Endothelial cell of umbilical vein (primary cell): Measurements from ENCODE around the gene SSR1. TPM values are rescaled to one million over a fixed set of nuclear protein-coding genes. Genes with fewer than 3 reads are reported as not detected.
"Not testable (repeated sequence)": the region's sequence is repeated elsewhere in the genome, so short reads cannot be mapped to it uniquely, and the experiment has no call there.

Source experiments
- BruUV-seq: library from RNA; stranded (reverse); fragments of 400-500 nt; replicated peaks from 2 replicates; lab custom pipeline; 2021; lab: Mats Ljungman, UMichigan
- CTCF ChIA-PET: fragments of 300-600, 350-600 bp; sonication (Branson Sonifier 250); formaldehyde crosslinking; loops from one replicate; lab custom pipeline; 2021; ENCODE audit warnings: antibody characterized with exemption, inconsistent platforms; lab: Charles Lee
- POLR2A ChIA-PET: fragments of 300-600, 350-600 bp; sonication (Branson Sonifier 250); formaldehyde crosslinking; loops from one replicate; lab custom pipeline; 2021; ENCODE audit warnings: antibody characterized with exemption, inconsistent platforms; lab: Charles Lee
- DNase-seq: peaks from one replicate; pipeline ENCODE4 v3.0.0-alpha.2; 2011; ENCODE audit warnings: low read depth, low spot score
- FAIRE-seq: peaks from 2 replicates; lab custom pipeline; 2011; peaks lifted over from hg19 to GRCh38; lab: Jason Lieb, UNC
- H2AFZ ChIP-seq: 2 replicates; pipeline ENCODE4 v1.6.0; 2012; ENCODE audit warnings: low read depth, low read length, control low read depth, inconsistent platforms
- H3K27ac ChIP-seq: 2 replicates; pipeline ENCODE4 v1.5.1; 2011; ENCODE audit warnings: low read depth, mild to moderate bottlenecking, control low read depth, low read length, moderate library complexity; ENCODE audit not compliant: insufficient read depth
- H3K27me3 ChIP-seq, 2 experiments: 2 replicates each; pipeline versions ENCODE4 v1.6.0 to v1.6.1; 2011; ENCODE audit warnings: low read length in 2 of 2, mixed read lengths in 1 of 2; ENCODE audit not compliant: control insufficient read depth in 2 of 2, insufficient read depth in 2 of 2
- H3K36me3 ChIP-seq, 2 experiments: 2 replicates in 1 of 2; 3 replicates in 1 of 2; pipeline ENCODE4 v1.5.1; 2011; ENCODE audit warnings: low read length in 2 of 2, mild to moderate bottlenecking in 1 of 2, moderate library complexity in 1 of 2; ENCODE audit not compliant: control insufficient read depth in 2 of 2, insufficient read depth in 2 of 2; ENCODE audit errors: extremely low read depth in 1 of 2
- H3K4me1 ChIP-seq: 3 replicates; pipeline ENCODE4 v1.5.1; 2011; ENCODE audit warnings: mild to moderate bottlenecking, low read length; ENCODE audit not compliant: control insufficient read depth, insufficient read depth; ENCODE audit errors: extremely low read depth
- H3K4me2 ChIP-seq: 2 replicates; pipeline ENCODE4 v1.6.1; 2011; ENCODE audit warnings: low read length, control low read depth, mixed read lengths; ENCODE audit not compliant: insufficient read depth
- H3K4me3 ChIP-seq, 3 experiments: fragments of 200-600 bp in 1 of 3; sonication (generic), shearing (Covaris generic) in 1 of 3; replicated peaks in 1 of 3; 2 replicates each; pipeline ENCODE4 v1.5.1; 2011 to 2016; ENCODE audit warnings: control low read depth in 3 of 3, low read length in 3 of 3, mild to moderate bottlenecking in 2 of 3, inconsistent platforms in 1 of 3, low read depth in 1 of 3, moderate library complexity in 1 of 3; ENCODE audit not compliant: insufficient read depth in 1 of 3
- H3K79me2 ChIP-seq: 2 replicates; pipeline ENCODE4 v1.6.0; 2012; ENCODE audit warnings: low read length, inconsistent platforms; ENCODE audit not compliant: control insufficient read depth, insufficient read depth
- H3K9ac ChIP-seq: replicated peaks from 2 replicates; pipeline ENCODE3; 2011; ENCODE audit warnings: low read length, control low read depth; ENCODE audit not compliant: insufficient read depth; ENCODE audit errors: extremely low read depth
- H3K9me1 ChIP-seq: replicated peaks from 3 replicates; pipeline ENCODE4 v1.6.0; 2011; ENCODE audit warnings: mild to moderate bottlenecking, low read length; ENCODE audit not compliant: control insufficient read depth, insufficient read depth; ENCODE audit errors: extremely low read depth
- H3K9me3 ChIP-seq: replicated peaks from 2 replicates; pipeline ENCODE4 v1.5.1; 2012; ENCODE audit warnings: low read length, inconsistent platforms; ENCODE audit not compliant: control insufficient read depth, insufficient read depth
- H4K20me1 ChIP-seq: replicated peaks from 2 replicates; pipeline ENCODE3; 2011; ENCODE audit warnings: mild to moderate bottlenecking, low read length; ENCODE audit not compliant: control insufficient read depth, insufficient read depth; ENCODE audit errors: extremely low read depth
- CTCF ChIP-seq, 2 donors: IDR thresholded peaks; 1 replicate in 1 of 2; 2 replicates in 1 of 2; pipeline ENCODE4 v1.5.1; 2011; ENCODE audit warnings: low read length in 2 of 2, mild to moderate bottlenecking in 2 of 2, moderate library complexity in 2 of 2, control low read depth in 1 of 2, inconsistent platforms in 1 of 2, low read depth in 1 of 2; ENCODE audit not compliant: insufficient read depth in 1 of 2; ENCODE audit errors: extremely low read depth in 1 of 2
- EZH2 ChIP-seq: IDR thresholded peaks from 2 replicates; pipeline ENCODE4 v1.6.1; 2012; ENCODE audit warnings: borderline replicate concordance, low read depth, mild to moderate bottlenecking, moderate library complexity, low read length, inconsistent platforms; ENCODE audit not compliant: severe bottlenecking
- FOS ChIP-seq: IDR thresholded peaks from 2 replicates; pipeline ENCODE4 v1.6.1; 2011; ENCODE audit warnings: mild to moderate bottlenecking, low read length, moderate library complexity, borderline replicate concordance; ENCODE audit not compliant: insufficient read depth
- GATA2 ChIP-seq: IDR thresholded peaks from 2 replicates; pipeline ENCODE4 v1.7.0; 2011; ENCODE audit warnings: low read depth, mild to moderate bottlenecking, moderate library complexity, mixed read lengths, low read length; ENCODE audit not compliant: insufficient read length, insufficient read depth
- JUN ChIP-seq: IDR thresholded peaks from 2 replicates; pipeline ENCODE4 v1.6.1; 2011; ENCODE audit warnings: borderline replicate concordance, low read depth; ENCODE audit not compliant: insufficient read length, insufficient read depth
- MAX ChIP-seq: IDR thresholded peaks from 2 replicates; pipeline ENCODE4 v1.6.1; 2011; ENCODE audit not compliant: insufficient read depth, insufficient read length
- MYC ChIP-seq: IDR thresholded peaks from one replicate; pipeline ENCODE4 v1.6.1; 2011; ENCODE audit warnings: mild to moderate bottlenecking, low read depth, low read length
- POLR2A ChIP-seq: IDR thresholded peaks from 2 replicates; pipeline ENCODE4 v1.6.1; 2012; ENCODE audit warnings: low read depth, mild to moderate bottlenecking, control low read depth, low read length
- POLR2AphosphoS5 ChIP-seq: IDR thresholded peaks from 2 replicates; pipeline ENCODE4 v1.6.1; 2012; ENCODE audit warnings: low read depth, mild to moderate bottlenecking, control low read depth, low read length, moderate library complexity; ENCODE audit not compliant: insufficient read depth
- dilution Hi-C: fragments of 300-500 bp; cut with MboI; formaldehyde crosslinking; loops from one replicate; pipeline ENCODE4 v1.15.0; 2019; ENCODE audit warnings: low sequenced_read_pairs; ENCODE audit not compliant: extremely low pct_ligation_motif_present
- intact Hi-C: fragments of 100-400 bp; cut with micrococcal nuclease; formaldehyde crosslinking; loops from one replicate; pipeline ENCODE4 v1.10.0; 2022
- polyA plus RNA-seq, 4 experiments: library from polyadenylated mRNA; depleted of rRNA in 3 of 4; stranded (reverse) in 3 of 4; unstranded in 1 of 4; fragments of >200 nt; gene quantifications; 2 replicates each; pipeline versions ENCODE4 v1.2.1 to v1.2.3, GENCODE V29; 2011 to 2012; ENCODE audit warnings: missing spikeins in 1 of 4
- total RNA-seq: library from RNA; stranded (reverse); gene quantifications from 2 replicates; pipeline ENCODE4 v1.2.3, GENCODE V29; 2021

The SSR1 gene
- total and polyA plus RNA-seq, 2 donors (not counting 3 experiments of a cell fraction or from before 2014, with no cell fraction given): 70.7 to 187 TPM

- no peaks in the 10 kb centered on the region for H4K20me1 ChIP-seq
- no peak overlapping the region for H2AFZ ChIP-seq
- H3K9me3 ChIP-seq: no peaks in the 10 kb centered on the region
- H3K9ac ChIP-seq: no peak overlapping the region
- FAIRE-seq: no peak
- H3K4me1 ChIP-seq: no peaks in the 10 kb centered on the region
- intact Hi-C loops (no loop called here), dilution Hi-C loops (no loop called here)
- H3K4me2 ChIP-seq: no peak overlapping the region
- no peak overlapping the region for H3K27ac ChIP-seq
- H3K27me3 ChIP-seq: peaks cover 0 to 2% of the 10 kb centered on the region in 2 experiments
- no TSS peak for BruUV-seq
- H3K79me2 ChIP-seq: no peaks in the 10 kb centered on the region
- no peak for DNase-seq
- POLR2A ChIA-PET: no interaction called here
- no peaks in the 10 kb centered on the region for H3K9me1 ChIP-seq
- no peak for TF ChIP-seq JUN
- no peak for TF ChIP-seq GATA2
- CTCF ChIA-PET: interaction anchor here (0.8 to 2.0 kb wide), 4 partner anchors 8 to 15 kb away, joined by 3 to 6 read pairs (median 4); no protein-coding TSS in a partner anchor
- H3K36me3 ChIP-seq: no peaks in the 10 kb centered on the region
- H3K4me3 ChIP-seq: no peak overlapping the region
Measured at GRCh38 chr6:7324520-7324919, 11.5 kb upstream of the SSR1 start.

GRCh38 chr6:7323074-7323473, 10.1 kb upstream of the SSR1 start:
- Histone ChIP-seq H3K4me1 (no peaks in the 10 kb centered on the region), H3K9me3 (no peaks in the 10 kb centered on the region), H3K4me2 (no peak overlapping the region), H3K27me3 (peaks cover 0 to 2% of the 10 kb centered on the region in 2 experiments), H4K20me1 (no peaks in the 10 kb centered on the region), H3K27ac (no peak overlapping the region), H3K79me2 (no peaks in the 10 kb centered on the region), H2AFZ (no peak overlapping the region), H3K9me1 (no peaks in the 10 kb centered on the region), H3K36me3 (no peaks in the 10 kb centered on the region), H3K4me3 (no peak overlapping the region), H3K9ac (no peak overlapping the region)
- DNase-seq (no peak), FAIRE-seq (no peak)
- BruUV-seq: no TSS peak
- dilution Hi-C loops: no loop called here
- CTCF ChIA-PET: no interaction called here
- intact Hi-C loops: no loop called here
- TF ChIP-seq GATA2: no peak
- no peak for TF ChIP-seq FOS
- TF ChIP-seq EZH2: no peak
- no peak for TF ChIP-seq JUN
- no peak for TF ChIP-seq MAX
- no peak for TF ChIP-seq POLR2A
- no peak for TF ChIP-seq POLR2AphosphoS5
- TF ChIP-seq MYC: no peak
- TF ChIP-seq CTCF (IDR thresholded peaks at IDR 0.05; ENCODE audit: extremely low read depth in 1 of 2, insufficient read depth in 1 of 2, low read depth in 1 of 2, low read length in 2 of 2): no peak
- POLR2A ChIA-PET: no interaction called here

GRCh38 chr6:7321866-7322265, 8.9 kb upstream of the SSR1 start:
- FAIRE-seq, H3K27ac ChIP-seq, BruUV-seq: not testable (repeated sequence)

More at GRCh38 chr6:7321866-7322265, 8.9 kb upstream of the SSR1 start:
- H3K9me1 ChIP-seq, H3K4me2 ChIP-seq, H3K4me1 ChIP-seq, H3K36me3 ChIP-seq, DNase-seq, H2AFZ ChIP-seq, H3K4me3 ChIP-seq, H3K79me2 ChIP-seq, H4K20me1 ChIP-seq, H3K9ac ChIP-seq, CTCF ChIA-PET, H3K9me3 ChIP-seq, POLR2A ChIA-PET, H3K27me3 ChIP-seq, dilution Hi-C loops: not testable (repeated sequence)
- intact Hi-C loops: loop anchor here (2.0 kb wide), 1 partner anchor 61 kb away; no protein-coding TSS in a partner anchor
